Measurements from ENCODE around the gene SLC22A23.

The SLC22A23 gene

DNA sequence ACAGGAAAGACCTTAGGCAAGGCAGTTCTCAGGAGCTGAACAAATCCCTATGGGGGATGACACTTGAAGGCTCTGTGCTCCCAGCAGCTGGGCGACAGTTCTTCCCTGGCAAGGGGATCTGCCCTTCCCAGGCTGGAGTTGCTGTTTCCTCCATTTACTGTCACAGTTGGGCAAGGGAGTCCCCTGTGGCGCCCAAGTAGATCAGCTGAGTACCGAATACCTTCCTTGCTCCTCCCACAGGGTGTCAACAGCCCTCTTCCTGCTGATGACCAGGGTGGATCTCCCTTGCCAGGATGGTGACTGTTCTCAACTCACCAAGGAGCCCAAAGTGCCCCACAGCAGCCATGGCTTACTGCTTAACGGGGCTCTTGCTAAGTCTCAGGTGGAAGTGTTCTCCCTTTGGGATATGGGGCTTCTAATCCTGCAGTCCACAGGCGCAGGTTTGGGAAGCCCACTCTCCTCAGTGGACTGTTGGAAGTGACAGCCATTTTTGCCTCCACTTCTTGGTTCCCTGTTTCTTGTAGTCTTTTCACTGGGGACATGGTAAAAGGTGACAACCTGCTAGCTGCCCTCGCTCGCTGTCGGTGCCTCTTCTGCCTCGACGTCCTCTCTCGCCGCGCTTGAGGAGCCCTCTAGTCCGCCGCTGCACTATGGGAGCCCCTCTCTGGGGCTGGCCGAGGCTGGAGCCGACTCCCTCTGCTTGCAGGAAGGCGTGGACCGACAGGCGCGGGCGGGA, 203.8 kb downstream of the SLC22A23 start (continued):
- TF ChIP-seq ZNF571 (tag by site-specific recombination; IDR thresholded peaks at IDR 0.05): no peak
- no peak for TF ChIP-seq SP3 (tag by site-specific recombination; IDR thresholded peaks at IDR 0.05)
- TF ChIP-seq ZNF16 (tag by site-specific recombination; IDR thresholded peaks at IDR 0.05; ENCODE audit: low read depth): no peak

DNA sequence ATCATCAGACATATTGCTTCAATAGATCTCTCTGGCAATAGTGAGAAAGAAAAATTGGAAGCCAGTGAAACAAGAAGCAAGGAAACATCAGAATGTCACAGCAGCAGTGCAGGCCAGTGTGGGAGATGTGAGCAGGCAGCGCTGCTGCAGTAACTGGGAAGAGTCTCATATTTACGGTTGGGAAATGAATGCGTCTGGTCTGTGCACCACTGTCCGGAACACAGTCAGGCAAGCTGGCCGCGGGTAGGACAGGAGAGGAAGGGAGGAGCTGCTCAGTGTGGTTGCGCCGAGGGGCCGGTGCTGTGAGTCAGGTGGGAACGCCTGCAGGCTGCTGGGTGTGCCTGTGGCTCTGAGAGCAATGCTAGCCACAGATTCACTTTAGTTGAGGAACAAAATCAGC, 204.5 kb downstream of the SLC22A23 start:
- ChIA-PET CTCF (interaction anchor here (0.6 to 7.1 kb wide), 23 partner anchors 14 to 657 kb away, joined by 3 to 72 read pairs (median 7); partner anchors contain the start of gene TUBB2B), POLR2A (interaction anchor here (1.1 to 3.1 kb wide), 7 partner anchors 21 to 253 kb away, joined by 3 to 26 read pairs (median 10); partner anchors contain the start of genes BPHL, NQO2, TUBB2A and TUBB2B)
- H3K4me1 ChIP-seq (ENCODE audit: control insufficient read depth, insufficient read depth, low read length): peaks cover 6% of the 10 kb centered on the region; the same call in 1 of the 2 replicates
- no peaks in the 10 kb centered on the region for H3K9me3 ChIP-seq (ENCODE audit: control insufficient read depth, insufficient read depth, low read depth, low read length)
- H3K27ac ChIP-seq (ENCODE audit: extremely low read depth, low read depth, low read length): no peak overlapping the region
- H3K4me3 ChIP-seq (ENCODE audit: low read depth, low read length): no peak overlapping the region
- H3K36me3 ChIP-seq (ENCODE audit: control insufficient read depth in 2 of 2, insufficient read depth in 1 of 2, low read length in 2 of 2): no peaks in the 10 kb centered on the region
- TF ChIP-seq FEZF1 (tag by site-specific recombination; IDR thresholded peaks at IDR 0.05) (no peak), ZNF600 (tag by site-specific recombination; IDR thresholded peaks at IDR 0.05) (0 out of 2 replicates have a peak, but pooled peaks have one; percentile 38), WT1 (tag by site-specific recombination; IDR thresholded peaks at IDR 0.05) (no peak)
- TF ChIP-seq, protein P1, sequence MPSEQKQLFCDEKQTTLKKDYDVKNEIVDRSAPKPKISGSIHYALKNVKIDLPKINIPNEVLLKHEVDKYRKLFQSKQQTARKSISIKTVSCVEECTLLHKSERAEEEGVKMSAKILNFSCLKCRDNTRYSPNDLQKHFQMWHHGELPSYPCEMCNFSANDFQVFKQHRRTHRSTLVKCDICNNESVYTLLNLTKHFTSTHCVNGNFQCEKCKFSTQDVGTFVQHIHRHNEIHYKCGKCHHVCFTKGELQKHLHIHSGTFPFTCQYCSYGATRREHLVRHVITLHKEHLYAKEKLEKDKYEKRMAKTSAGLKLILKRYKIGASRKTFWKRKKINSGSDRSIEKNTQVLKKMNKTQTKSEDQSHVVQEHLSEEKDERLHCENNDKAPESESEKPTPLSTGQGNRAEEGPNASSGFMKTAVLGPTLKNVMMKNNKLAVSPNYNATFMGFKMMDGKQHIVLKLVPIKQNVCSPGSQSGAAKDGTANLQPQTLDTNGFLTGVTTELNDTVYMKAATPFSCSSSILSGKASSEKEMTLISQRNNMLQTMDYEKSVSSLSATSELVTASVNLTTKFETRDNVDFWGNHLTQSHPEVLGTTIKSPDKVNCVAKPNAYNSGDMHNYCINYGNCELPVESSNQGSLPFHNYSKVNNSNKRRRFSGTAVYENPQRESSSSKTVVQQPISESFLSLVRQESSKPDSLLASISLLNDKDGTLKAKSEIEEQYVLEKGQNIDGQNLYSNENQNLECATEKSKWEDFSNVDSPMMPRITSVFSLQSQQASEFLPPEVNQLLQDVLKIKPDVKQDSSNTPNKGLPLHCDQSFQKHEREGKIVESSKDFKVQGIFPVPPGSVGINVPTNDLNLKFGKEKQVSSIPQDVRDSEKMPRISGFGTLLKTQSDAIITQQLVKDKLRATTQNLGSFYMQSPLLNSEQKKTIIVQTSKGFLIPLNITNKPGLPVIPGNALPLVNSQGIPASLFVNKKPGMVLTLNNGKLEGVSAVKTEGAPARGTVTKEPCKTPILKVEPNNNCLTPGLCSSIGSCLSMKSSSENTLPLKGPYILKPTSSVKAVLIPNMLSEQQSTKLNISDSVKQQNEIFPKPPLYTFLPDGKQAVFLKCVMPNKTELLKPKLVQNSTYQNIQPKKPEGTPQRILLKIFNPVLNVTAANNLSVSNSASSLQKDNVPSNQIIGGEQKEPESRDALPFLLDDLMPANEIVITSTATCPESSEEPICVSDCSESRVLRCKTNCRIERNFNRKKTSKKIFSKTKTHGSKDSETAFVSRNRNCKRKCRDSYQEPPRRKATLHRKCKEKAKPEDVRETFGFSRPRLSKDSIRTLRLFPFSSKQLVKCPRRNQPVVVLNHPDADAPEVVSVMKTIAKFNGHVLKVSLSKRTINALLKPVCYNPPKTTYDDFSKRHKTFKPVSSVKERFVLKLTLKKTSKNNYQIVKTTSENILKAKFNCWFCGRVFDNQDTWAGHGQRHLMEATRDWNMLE (tag by site-specific recombination; conservative IDR thresholded peaks at IDR 0.05; ENCODE audit: low read depth): no peak

DNA sequence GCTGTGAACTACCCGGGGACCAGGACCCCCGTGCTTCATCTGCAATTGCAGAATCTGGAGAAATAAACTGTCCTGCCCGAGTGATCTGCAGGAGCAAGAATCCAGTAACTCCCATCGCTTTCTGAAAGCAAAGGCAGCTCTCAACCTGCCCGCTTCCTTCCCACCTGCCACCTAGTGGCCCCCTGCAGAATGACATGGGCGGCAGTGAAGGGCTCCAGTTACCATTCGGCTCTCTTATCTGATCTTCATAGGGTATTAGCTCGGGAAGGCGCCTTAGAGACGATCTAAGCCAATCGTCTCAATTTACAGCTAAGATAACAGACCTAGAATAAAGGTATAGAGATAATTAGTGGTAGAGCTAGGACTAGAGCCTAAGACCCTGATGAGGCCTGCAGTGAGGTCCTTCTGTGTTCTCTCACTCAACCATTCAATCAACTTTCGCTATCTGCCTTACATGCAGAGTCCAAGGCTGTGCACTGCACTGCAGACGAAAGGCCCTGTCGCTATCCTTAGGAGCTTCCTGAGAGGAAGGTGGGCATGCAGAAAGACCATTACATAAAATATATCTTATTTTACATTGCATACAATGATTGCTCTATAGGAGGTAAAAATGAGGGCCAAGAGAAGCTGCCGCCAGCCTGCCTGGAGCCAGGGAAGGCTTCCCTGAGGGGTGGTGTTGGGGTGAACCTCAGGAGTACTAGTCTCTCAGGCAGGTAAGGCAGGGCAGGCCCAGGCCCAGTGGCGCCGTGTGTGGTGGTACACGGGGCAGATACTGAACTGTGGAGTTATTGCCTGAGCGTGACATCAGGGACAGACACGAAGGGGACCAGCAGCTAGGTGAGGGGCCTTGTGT, 205.2 kb downstream of the SLC22A23 start:
- H3K36me3 ChIP-seq (ENCODE audit: control insufficient read depth in 2 of 2, insufficient read depth in 1 of 2, low read length in 2 of 2): no peaks in the 10 kb centered on the region
- peaks cover 6% of the 10 kb centered on the region; the same call in 1 of the 2 replicates for H3K4me1 ChIP-seq (ENCODE audit: control insufficient read depth, insufficient read depth, low read length)
- H3K9me3 ChIP-seq (ENCODE audit: control insufficient read depth, insufficient read depth, low read depth, low read length): no peaks in the 10 kb centered on the region
- ChIA-PET POLR2A (interaction anchor here (0.6 to 3.1 kb wide), 11 partner anchors 21 to 770 kb away, joined by 3 to 26 read pairs (median 6); partner anchors contain the start of genes BPHL, NQO2, TUBB2A and TUBB2B), CTCF (interaction anchor here (0.6 to 7.1 kb wide), 49 partner anchors 8 to 590 kb away, joined by 3 to 72 read pairs (median 4); partner anchors contain the start of genes TUBB2A and TUBB2B)
- H3K27ac ChIP-seq (ENCODE audit: extremely low read depth, low read depth, low read length): no peak overlapping the region
- H3K4me3 ChIP-seq (ENCODE audit: low read depth, low read length): no peak overlapping the region
- no peak for TF ChIP-seq REPIN1 (tag by site-specific recombination; IDR thresholded peaks at IDR 0.05; ENCODE audit: low read depth)
- TF ChIP-seq ZBTB20 (tag by site-specific recombination; IDR thresholded peaks at IDR 0.05): no peak
- no peak for TF ChIP-seq ZNF768 (tag by site-specific recombination; IDR thresholded peaks at IDR 0.05)
- TF ChIP-seq, protein P2, sequence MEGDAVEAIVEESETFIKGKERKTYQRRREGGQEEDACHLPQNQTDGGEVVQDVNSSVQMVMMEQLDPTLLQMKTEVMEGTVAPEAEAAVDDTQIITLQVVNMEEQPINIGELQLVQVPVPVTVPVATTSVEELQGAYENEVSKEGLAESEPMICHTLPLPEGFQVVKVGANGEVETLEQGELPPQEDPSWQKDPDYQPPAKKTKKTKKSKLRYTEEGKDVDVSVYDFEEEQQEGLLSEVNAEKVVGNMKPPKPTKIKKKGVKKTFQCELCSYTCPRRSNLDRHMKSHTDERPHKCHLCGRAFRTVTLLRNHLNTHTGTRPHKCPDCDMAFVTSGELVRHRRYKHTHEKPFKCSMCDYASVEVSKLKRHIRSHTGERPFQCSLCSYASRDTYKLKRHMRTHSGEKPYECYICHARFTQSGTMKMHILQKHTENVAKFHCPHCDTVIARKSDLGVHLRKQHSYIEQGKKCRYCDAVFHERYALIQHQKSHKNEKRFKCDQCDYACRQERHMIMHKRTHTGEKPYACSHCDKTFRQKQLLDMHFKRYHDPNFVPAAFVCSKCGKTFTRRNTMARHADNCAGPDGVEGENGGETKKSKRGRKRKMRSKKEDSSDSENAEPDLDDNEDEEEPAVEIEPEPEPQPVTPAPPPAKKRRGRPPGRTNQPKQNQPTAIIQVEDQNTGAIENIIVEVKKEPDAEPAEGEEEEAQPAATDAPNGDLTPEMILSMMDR (tag by site-specific recombination; IDR thresholded peaks at IDR 0.05): peak; percentile 83
- TF ChIP-seq, protein P3, sequence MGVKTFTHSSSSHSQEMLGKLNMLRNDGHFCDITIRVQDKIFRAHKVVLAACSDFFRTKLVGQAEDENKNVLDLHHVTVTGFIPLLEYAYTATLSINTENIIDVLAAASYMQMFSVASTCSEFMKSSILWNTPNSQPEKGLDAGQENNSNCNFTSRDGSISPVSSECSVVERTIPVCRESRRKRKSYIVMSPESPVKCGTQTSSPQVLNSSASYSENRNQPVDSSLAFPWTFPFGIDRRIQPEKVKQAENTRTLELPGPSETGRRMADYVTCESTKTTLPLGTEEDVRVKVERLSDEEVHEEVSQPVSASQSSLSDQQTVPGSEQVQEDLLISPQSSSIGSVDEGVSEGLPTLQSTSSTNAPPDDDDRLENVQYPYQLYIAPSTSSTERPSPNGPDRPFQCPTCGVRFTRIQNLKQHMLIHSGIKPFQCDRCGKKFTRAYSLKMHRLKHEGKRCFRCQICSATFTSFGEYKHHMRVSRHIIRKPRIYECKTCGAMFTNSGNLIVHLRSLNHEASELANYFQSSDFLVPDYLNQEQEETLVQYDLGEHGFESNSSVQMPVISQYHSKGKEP (tag by site-specific recombination; IDR thresholded peaks at IDR 0.05): 0 out of 2 replicates have a peak, but pooled peaks have one; percentile 15
- TF ChIP-seq PRDM4 (tag by site-specific recombination; IDR thresholded peaks at IDR 0.05): no peak
- TF ChIP-seq ZNF324 (tag by site-specific recombination; IDR thresholded peaks at IDR 0.05): no peak
- peak; percentile 71 for TF ChIP-seq ZNF654 (tag by site-specific recombination; IDR thresholded peaks at IDR 0.05; ENCODE audit: low read depth)
- no peak for TF ChIP-seq GFI1B (tag by site-specific recombination; IDR thresholded peaks at IDR 0.05)
- no peak for TF ChIP-seq ZNF48 (tag by site-specific recombination; IDR thresholded peaks at IDR 0.05)
- no peak for TF ChIP-seq ZNF223 (tag by site-specific recombination; IDR thresholded peaks at IDR 0.05)
- no peak for TF ChIP-seq ZNF394 (tag by site-specific recombination; IDR thresholded peaks at IDR 0.05; ENCODE audit: borderline replicate concordance)
